DMS114 treated with DMSO at 0.1 percent for 48 hours (cell line): ENCODE measurements around the gene DCTN3.

Source experiments
- DNase-seq: peaks from one replicate; lab custom pipeline; 2025; ENCODE audit not compliant: unreplicated experiment; lab: John Stamatoyannopoulos, UW

Gene DCTN3

GRCh38 chr9:34620061-34620994 is at the start of gene DCTN3:
Gene DCTN3 (minus strand): TSS chr9:34620495. CDS start chr9:34620464, 31 bp downstream.
- peak; percentile 90 for DNase-seq

- peak; percentile 78 for DNase-seq
These were observed 45.3 kb upstream of the DCTN3 start for GRCh38 chr9:34665381-34666250.

GRCh38 chr9:34665067-34665380 is 44.7 kb upstream of the DCTN3 start:
- no peak for DNase-seq

GRCh38 chr9:34664281-34665066 is 44.2 kb upstream of the DCTN3 start:
- DNase-seq, result peak; percentile 57

- no peak for DNase-seq
These were observed 43.0 kb upstream of the DCTN3 start for GRCh38 chr9:34663303-34663605.

GRCh38 chr9:34662526-34663302 is 42.4 kb upstream of the DCTN3 start, which contains the start of gene CCL27:
Gene CCL27 (minus strand): TSS chr9:34662657. CDS start chr9:34662633, 24 bp downstream.
- no peak for DNase-seq

GRCh38 chr9:34659592-34660253 is 39.4 kb upstream of the DCTN3 start:
- no peak for DNase-seq

GRCh38 chr9:34658461-34658860 is 38.2 kb upstream of the DCTN3 start:
- no peak for DNase-seq

GRCh38 chr9:34656992-34657391 is 36.7 kb upstream of the DCTN3 start:
- no peak for DNase-seq

- no peak for DNase-seq
These were observed 35.1 kb upstream of the DCTN3 start for GRCh38 chr9:34655394-34655793.

- no peak for DNase-seq
These were observed 34.2 kb upstream of the DCTN3 start for GRCh38 chr9:34654323-34655051.

GRCh38 chr9:34653151-34654072 is 33.1 kb upstream of the DCTN3 start:
- DNase-seq, result no peak

- no peak for DNase-seq
These were observed 32.3 kb upstream of the DCTN3 start for GRCh38 chr9:34652602-34653000.

GRCh38 chr9:34651876-34652601 is 31.7 kb upstream of the DCTN3 start, which contains the start of gene IL11RA:
Gene IL11RA (plus strand): TSS chr9:34652185. CDS start chr9:34655218, 3,033 bp downstream.
- peak; percentile 33 for DNase-seq

- DNase-seq, result no peak
These were observed 31.0 kb upstream of the DCTN3 start for GRCh38 chr9:34651321-34651720.

GRCh38 chr9:34650816-34651215 is 30.5 kb upstream of the DCTN3 start:
- DNase-seq, result no peak

GRCh38 chr9:34648673-34649072 is 28.4 kb upstream of the DCTN3 start:
- DNase-seq, result no peak
